GDM1 (cell line): Measurements from ENCODE around the gene SEPTIN1.

Experiments
- DNase-seq: peaks from one replicate; lab custom pipeline; 2025; lab: John Stamatoyannopoulos, UW

The SEPTIN1 gene

GRCh38 chr16:30377050-30377811, 5.1 kb downstream of the SEPTIN1 start:
- DNase-seq: no peak

- no peak for DNase-seq
Measured at GRCh38 chr16:30376461-30376902, 5.9 kb downstream of the SEPTIN1 start.

- DNase-seq: no peak
Measured at GRCh38 chr16:30375864-30376263, 6.5 kb downstream of the SEPTIN1 start.

- no peak for DNase-seq
Measured at GRCh38 chr16:30374538-30374937, 7.8 kb downstream of the SEPTIN1 start, which contains the start of gene MYL11. TSS of gene MYL11 (plus strand) at chr16:30374802. CDS start at chr16:30374858, 56 bp downstream.

GRCh38 chr16:30372725-30373124, 9.6 kb downstream of the SEPTIN1 start:
- DNase-seq: no peak

- no peak for DNase-seq
Measured at GRCh38 chr16:30372038-30372712, 10.2 kb downstream of the SEPTIN1 start.

- no peak for DNase-seq
Measured at GRCh38 chr16:30371248-30371816, 11.0 kb downstream of the SEPTIN1 start.

- DNase-seq: peak; percentile 100
Measured at GRCh38 chr16:30370456-30371247, 11.7 kb downstream of the SEPTIN1 start, which contains the start of gene TBC1D10B. TSS of gene TBC1D10B (minus strand) at chr16:30370494. CDS start at chr16:30370183, 311 bp downstream.

GRCh38 chr16:30369938-30370455, 12.4 kb downstream of the SEPTIN1 start:
- DNase-seq: no peak

GRCh38 chr16:30369091-30369937, 13.0 kb downstream of the SEPTIN1 start:
- no peak for DNase-seq

- no peak for DNase-seq
Measured at GRCh38 chr16:30368792-30369090, 13.6 kb downstream of the SEPTIN1 start.

GRCh38 chr16:30368122-30368791, 14.1 kb downstream of the SEPTIN1 start:
- peak; percentile 26 for DNase-seq

GRCh38 chr16:30367349-30368009, 14.9 kb downstream of the SEPTIN1 start:
- DNase-seq: no peak

GRCh38 chr16:30366511-30366910, 15.8 kb downstream of the SEPTIN1 start:
- DNase-seq: no peak

- no peak for DNase-seq
Measured at GRCh38 chr16:30365200-30365599, 17.2 kb downstream of the SEPTIN1 start.

- DNase-seq: no peak
Measured at GRCh38 chr16:30361180-30361579, 21.2 kb downstream of the SEPTIN1 start.

- DNase-seq: no peak
Measured at GRCh38 chr16:30359871-30360170, 22.5 kb downstream of the SEPTIN1 start.

- no peak for DNase-seq
Measured at GRCh38 chr16:30358990-30359870, 23.1 kb downstream of the SEPTIN1 start.

GRCh38 chr16:30358577-30358936, 23.8 kb downstream of the SEPTIN1 start:
- DNase-seq: no peak
